GM19328 (cell line): Measurements from ENCODE around the gene SPTBN4.
"Not testable (repeated sequence)": the region's sequence is repeated elsewhere in the genome, so short reads cannot be mapped to it uniquely, and the experiment has no call there.

Experiments used
- ATAC-seq: cut with Tn5 transposase; IDR thresholded peaks from one replicate; pipeline ENCODE4 v1.9.1; 2021; ENCODE audit warnings: mild to moderate bottlenecking, moderate library complexity; ENCODE audit not compliant: unreplicated experiment

Gene SPTBN4

GRCh38 chr19:40464059-40465024 is 2.5 kb upstream of the SPTBN4 start:
- no peak for ATAC-seq

GRCh38 chr19:40465025-40465556 is 1.7 kb upstream of the SPTBN4 start:
- ATAC-seq, result no peak

GRCh38 chr19:40465557-40466218 is 1.1 kb upstream of the SPTBN4 start, which contains the start of gene BLVRB:
Gene BLVRB (minus strand): TSS chr19:40465745. CDS start chr19:40465688, 57 bp downstream.
- ATAC-seq, result peak; percentile 87

GRCh38 chr19:40466219-40466984 is 399 bp upstream of the SPTBN4 start:
- no peak for ATAC-seq

DNA sequence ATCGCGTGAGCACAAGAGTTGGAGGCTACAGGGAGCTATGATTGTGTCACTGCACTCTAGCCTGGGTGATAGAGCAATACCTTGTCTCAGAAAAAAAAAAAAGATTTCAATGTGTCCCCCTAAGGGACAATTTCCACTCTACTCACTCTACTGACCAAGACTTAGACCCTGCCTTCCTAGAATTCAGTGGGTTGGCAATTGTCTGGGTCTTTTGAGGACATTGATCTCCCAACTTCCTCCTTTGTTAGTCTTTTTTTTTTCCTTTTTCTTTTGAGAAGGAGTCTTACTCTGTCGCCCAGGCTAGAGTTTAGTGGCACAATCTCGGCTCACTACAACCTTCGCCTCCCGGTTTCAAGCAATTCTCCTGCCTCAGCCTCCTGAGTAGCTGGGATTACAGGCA is 2.2 kb downstream of the SPTBN4 start:
- ATAC-seq, result no peak

DNA sequence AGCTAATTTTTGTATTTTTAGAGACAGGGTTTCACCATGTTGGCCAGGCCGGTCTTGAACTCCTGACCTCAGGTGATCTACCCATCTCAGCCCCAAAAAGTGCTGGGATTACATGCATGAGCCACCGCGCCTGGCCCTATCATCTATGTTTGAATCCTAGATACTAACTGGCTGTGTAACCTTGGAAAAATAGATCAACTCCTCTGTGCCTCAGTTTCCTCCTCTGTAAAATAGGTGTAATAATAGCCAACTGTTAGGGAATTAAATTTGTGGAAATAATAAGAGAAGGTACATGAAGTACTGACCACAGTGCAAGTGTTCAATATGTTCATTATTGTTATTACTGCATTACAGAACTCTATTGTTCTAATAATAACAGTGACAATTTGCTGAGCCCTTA is 4.3 kb downstream of the SPTBN4 start:
- ATAC-seq, result no peak

DNA sequence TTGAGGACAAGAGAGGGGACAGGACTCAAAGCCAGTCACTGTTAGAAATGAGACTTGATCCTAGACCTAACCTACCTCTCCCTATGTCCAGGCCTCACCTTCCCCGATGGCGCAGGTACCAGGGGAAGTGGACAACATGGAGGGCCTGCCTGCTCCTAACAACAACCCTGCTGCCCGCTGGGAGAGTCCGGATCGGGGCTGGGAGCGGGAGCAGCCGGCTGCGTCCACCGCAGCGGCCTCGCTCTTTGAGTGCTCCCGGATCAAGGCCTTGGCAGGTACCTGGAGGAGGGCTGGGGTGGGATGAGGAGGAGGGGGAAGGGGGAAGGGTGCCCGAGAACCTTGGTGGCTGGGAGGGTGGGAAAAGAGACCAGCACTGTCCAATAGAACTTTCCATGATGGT is 5.7 kb downstream of the SPTBN4 start:
- no peak for ATAC-seq

DNA sequence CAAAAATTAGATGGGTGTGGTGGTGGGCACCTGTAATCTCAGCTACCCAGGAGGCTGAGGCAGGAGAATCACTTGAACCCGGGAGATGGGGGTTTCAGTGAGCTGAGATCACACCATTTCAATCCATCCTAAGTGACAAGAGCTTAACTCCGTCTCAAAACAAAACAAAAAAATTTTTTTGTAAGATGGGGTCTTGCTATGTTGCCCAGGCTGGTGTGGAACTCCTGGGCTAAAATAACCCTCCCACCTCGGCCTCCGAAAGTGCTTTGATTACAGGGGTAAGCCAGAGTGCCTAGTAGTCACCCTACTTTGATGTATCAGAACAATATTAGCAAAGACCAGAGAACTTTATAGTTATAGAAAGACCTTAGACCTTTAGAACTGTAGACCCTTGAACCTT is 7.9 kb downstream of the SPTBN4 start:
- ATAC-seq, result no peak

GRCh38 chr19:40475878-40476644 is 9.3 kb downstream of the SPTBN4 start:
- ATAC-seq, result not testable (repeated sequence)

- no peak for ATAC-seq
These were observed 19.2 kb downstream of the SPTBN4 start for GRCh38 chr19:40486017-40486416.

- no peak for ATAC-seq
These were observed 23.1 kb downstream of the SPTBN4 start for GRCh38 chr19:40489882-40490230.

- ATAC-seq, result no peak
These were observed 25.5 kb downstream of the SPTBN4 start for GRCh38 chr19:40492274-40492673.

DNA sequence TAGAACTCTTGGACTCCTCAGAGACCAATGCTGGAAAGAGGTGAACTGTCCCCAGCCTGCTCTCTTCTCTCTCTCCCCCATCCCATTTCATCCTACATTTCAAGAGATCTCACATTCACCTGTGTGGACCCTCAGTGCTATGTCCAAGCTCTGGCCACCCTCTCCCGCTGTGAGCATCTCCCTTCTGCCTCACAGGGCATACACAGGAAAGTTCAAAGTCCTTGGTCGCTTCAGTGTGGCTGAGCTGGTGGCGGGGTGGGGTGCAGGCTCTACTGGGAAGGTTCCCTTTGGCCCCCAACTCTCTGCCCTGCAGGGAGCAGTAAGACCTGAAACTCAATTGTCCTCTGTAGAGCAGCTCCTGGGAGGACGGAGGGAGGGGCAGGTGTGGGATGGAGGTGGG is 27.0 kb downstream of the SPTBN4 start:
- no peak for ATAC-seq

DNA sequence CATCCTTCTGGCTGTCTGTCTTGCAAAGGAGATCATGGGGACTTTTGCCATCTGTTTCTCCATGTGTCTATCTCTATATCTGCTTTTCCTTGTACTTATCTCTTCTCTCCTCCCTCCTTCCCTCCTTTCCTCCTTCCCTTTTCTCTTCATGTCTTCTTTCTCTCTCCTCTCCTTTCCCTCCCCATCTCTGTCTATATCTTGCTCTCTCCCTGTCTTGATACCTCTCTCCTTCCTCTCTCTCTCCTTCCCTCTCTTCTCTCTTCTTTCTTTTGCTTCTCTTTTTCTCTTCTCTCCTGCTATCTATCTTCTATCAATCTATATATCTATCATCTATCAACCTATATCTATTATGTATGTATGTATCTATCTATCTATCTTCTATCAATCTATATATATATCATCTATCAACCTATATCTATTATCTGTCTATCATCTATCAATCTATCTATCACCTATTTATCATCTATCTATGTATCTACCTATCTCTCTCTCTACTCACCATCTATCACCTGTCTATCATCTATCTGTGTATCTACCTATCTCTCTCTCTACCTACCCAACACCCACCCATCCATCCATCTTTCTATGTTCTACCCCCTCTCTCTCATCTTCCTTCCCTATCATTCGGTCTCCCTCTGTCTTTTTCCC is 27.5 kb downstream of the SPTBN4 start:
- no peak for ATAC-seq

- no peak for ATAC-seq
These were observed 30.4 kb downstream of the SPTBN4 start for GRCh38 chr19:40497214-40497613.

GRCh38 chr19:40499320-40499719 is 32.5 kb downstream of the SPTBN4 start:
- no peak for ATAC-seq

- ATAC-seq, result not testable (repeated sequence)
These were observed 34.1 kb downstream of the SPTBN4 start for GRCh38 chr19:40500678-40501530.

DNA sequence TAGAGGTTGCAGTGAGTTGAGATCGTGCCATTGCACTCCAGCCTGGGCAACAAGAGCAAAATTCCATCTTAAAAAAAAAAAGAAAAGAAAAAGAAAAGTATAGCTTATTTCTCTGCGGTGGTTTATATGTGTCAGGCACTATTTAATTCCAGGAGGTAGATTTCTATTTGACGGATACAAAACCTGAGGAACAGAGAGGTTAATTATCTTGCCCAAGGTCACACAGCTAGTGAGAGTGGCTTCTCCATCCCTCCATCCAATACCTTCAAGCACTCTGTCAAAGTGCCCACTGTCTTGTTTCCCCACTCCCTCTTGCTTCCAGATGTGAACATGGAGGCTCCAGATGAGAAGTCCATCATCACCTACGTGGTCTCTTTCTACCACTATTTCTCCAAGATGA is 34.8 kb downstream of the SPTBN4 start:
- no peak for ATAC-seq

GRCh38 chr19:40502081-40502480 is 35.3 kb downstream of the SPTBN4 start:
- no peak for ATAC-seq
